HepG2 (cell line): ENCODE data around the gene SEMA3E. TPM values are rescaled to one million over a fixed set of nuclear protein-coding genes. Genes with fewer than 3 reads are reported as not detected.

ENCODE experiments used
- ATAC-seq: fragments of 200-7000 bp; cut with Tn5 transposase; 3 replicates; pipeline ENCODE4 v1.9.1; 2020; ENCODE audit warnings: mild to moderate bottlenecking, moderate library complexity
- BruUV-seq: library from RNA; stranded (reverse); fragments of 400-500 nt; replicated peaks from 2 replicates; lab custom pipeline; 2021; lab: Mats Ljungman, UMichigan
- CTCF ChIA-PET: fragments of 300-600 bp; formaldehyde crosslinking; extraction: SDS; loops from one replicate; lab custom pipeline; 2021; ENCODE audit warnings: low total read pairs, inconsistent platforms, low intra/inter-chr PET ratio; lab: Yijun Ruan, JAX
- POLR2A ChIA-PET: fragments of 350-600 bp; sonication (Branson Sonifier 250); formaldehyde crosslinking; loops from one replicate; lab custom pipeline; 2020; ENCODE audit warnings: antibody characterized with exemption, inconsistent platforms; lab: Yijun Ruan, JAX
- DNase-seq: peaks from one replicate; pipeline ENCODE4 v3.0.0-alpha.2; 2015; ENCODE audit warnings: low spot score
- FAIRE-seq: peaks from 3 replicates; lab custom pipeline; 2011; peaks lifted over from hg19 to GRCh38; lab: Jason Lieb, UNC
- H2AFZ ChIP-seq: one replicate; pipeline ENCODE4 v1.6.1; 2011; ENCODE audit warnings: low read length, inconsistent platforms
- H3K27ac ChIP-seq: fragments of 300-600 bp; 3 replicates; pipeline ENCODE4 v1.8.0; 2011; ENCODE audit warnings: mixed run types, mild to moderate bottlenecking, mixed read lengths, low read length, inconsistent platforms; ENCODE audit not compliant: insufficient read depth; ENCODE audit errors: extremely low read length
- H3K27me3 ChIP-seq, 2 experiments: fragments of 200-600 bp in 1 of 2; 2 replicates in 1 of 2; 3 replicates in 1 of 2; pipeline versions ENCODE4 v1.6.0 to v1.8.0; 2011; ENCODE audit warnings: low read length in 2 of 2, mild to moderate bottlenecking in 2 of 2, moderate library complexity in 2 of 2, inconsistent platforms in 1 of 2; ENCODE audit not compliant: insufficient read depth in 2 of 2, control insufficient read depth in 1 of 2
- H3K36me3 ChIP-seq, 2 experiments: fragments of 200-600 bp in 1 of 2; replicated peaks in 1 of 2; 2 replicates in 1 of 2; 3 replicates in 1 of 2; pipeline versions ENCODE4 v1.5.1 to v1.8.0; 2011; ENCODE audit warnings: low read length in 2 of 2, inconsistent platforms in 1 of 2; ENCODE audit not compliant: insufficient read depth in 2 of 2, control insufficient read depth in 1 of 2
- H3K4me1 ChIP-seq: 2 replicates; pipeline ENCODE4 v1.5.1; 2012; ENCODE audit warnings: low read length, inconsistent platforms; ENCODE audit not compliant: insufficient read depth
- H3K4me2 ChIP-seq: 2 replicates; pipeline ENCODE4 v1.6.0; 2011; ENCODE audit warnings: low read depth, low read length, inconsistent platforms
- H3K4me3 ChIP-seq, 3 experiments: fragments of 200-600 bp in 1 of 3; sonication (generic), shearing (Covaris generic) in 1 of 3; replicated peaks in 1 of 3; 2 replicates each; pipeline ENCODE4 v1.5.1; 2011 to 2016; ENCODE audit warnings: low read length in 3 of 3, inconsistent platforms in 2 of 3, low read depth in 2 of 3, mild to moderate bottlenecking in 2 of 3, control low read depth in 1 of 3, mixed read lengths in 1 of 3; ENCODE audit not compliant: insufficient read depth in 1 of 3
- H3K79me2 ChIP-seq: one replicate; pipeline ENCODE4 v1.6.1; 2011; ENCODE audit warnings: low read length, inconsistent platforms; ENCODE audit not compliant: insufficient read depth
- H3K9ac ChIP-seq: 2 replicates; pipeline ENCODE4 v1.6.0; 2011; ENCODE audit warnings: mild to moderate bottlenecking, low read depth, low read length, inconsistent platforms; ENCODE audit not compliant: insufficient read depth
- H3K9me3 ChIP-seq: 2 replicates; pipeline ENCODE4 v1.5.1; 2012; ENCODE audit warnings: mild to moderate bottlenecking, low read length
- H4K20me1 ChIP-seq: 2 replicates; pipeline ENCODE4 v1.6.0; 2011; ENCODE audit warnings: inconsistent platforms, mild to moderate bottlenecking, low read length, moderate library complexity; ENCODE audit not compliant: insufficient read depth
- FOXK2 ChIP-seq: fragments of 450-650 bp; IDR thresholded peaks from 2 replicates; pipeline ENCODE4 v1.6.1; 2016
- HBP1 ChIP-seq: IDR thresholded peaks from 2 replicates; pipeline ENCODE4 v1.6.1; 2016; ENCODE audit warnings: low read depth, control low read depth
- HNF4G ChIP-seq, 2 experiments: sonication (generic) in 1 of 2; formaldehyde crosslinking in 1 of 2; IDR thresholded peaks; 2 replicates each; pipeline versions ENCODE4 v1.4.0 to v1.6.1; 2011 to 2020; ENCODE audit warnings: borderline replicate concordance in 2 of 2, low read depth in 2 of 2, mild to moderate bottlenecking in 2 of 2, low read length in 1 of 2, missing genetic modification reagents in 1 of 2, moderate library complexity in 1 of 2
- ISX ChIP-seq: sonication (generic); formaldehyde crosslinking; conservative IDR thresholded peaks from 2 replicates; pipeline ENCODE4 v1.5.0; 2020; ENCODE audit warnings: missing genetic modification reagents
- PBX2 ChIP-seq: IDR thresholded peaks from 2 replicates; pipeline ENCODE4 v1.6.1; 2016; ENCODE audit warnings: control low read depth
- RCOR2 ChIP-seq: IDR thresholded peaks from 2 replicates; pipeline ENCODE4 v1.6.1; 2016; ENCODE audit warnings: missing biosample characterization, missing genetic modification reagents
- YY1 ChIP-seq: IDR thresholded peaks from 2 replicates; pipeline ENCODE4 v1.6.1; 2011; ENCODE audit warnings: low read length, low read depth, moderate library complexity, mild to moderate bottlenecking; ENCODE audit not compliant: insufficient read depth, insufficient replicate concordance
- ZHX2 ChIP-seq, 2 experiments: sonication (generic) in 1 of 2; formaldehyde crosslinking in 1 of 2; IDR thresholded peaks; 2 replicates each; pipeline versions ENCODE4 v1.6.1 to v1.9.0; 2014 to 2022; ENCODE audit warnings: antibody characterized with exemption in 1 of 2, borderline replicate concordance in 1 of 2, inconsistent platforms in 1 of 2, low read depth in 1 of 2, missing genetic modification reagents in 1 of 2
- ZNF317 ChIP-seq: sonication (generic); formaldehyde crosslinking; IDR thresholded peaks from 2 replicates; pipeline ENCODE4 v1.5.0; 2020; ENCODE audit warnings: mild to moderate bottlenecking, missing genetic modification reagents
- ZNF562 ChIP-seq: sonication (generic); formaldehyde crosslinking; IDR thresholded peaks from 2 replicates; pipeline ENCODE4 v1.8.0; 2022; ENCODE audit warnings: missing genetic modification reagents, borderline replicate concordance
- ZNF597 ChIP-seq: sonication (generic); formaldehyde crosslinking; IDR thresholded peaks from 2 replicates; pipeline ENCODE4 v1.5.0; 2020; ENCODE audit warnings: missing genetic modification reagents
- ZNF749 ChIP-seq: sonication (generic); formaldehyde crosslinking; IDR thresholded peaks from 2 replicates; pipeline ENCODE4 v1.8.0; 2022; ENCODE audit warnings: mild to moderate bottlenecking, missing genetic modification reagents, moderate library complexity, borderline replicate concordance
- ZSCAN12 ChIP-seq: sonication (generic); formaldehyde crosslinking; IDR thresholded peaks from 2 replicates; pipeline ENCODE4 v1.9.0; 2021; ENCODE audit warnings: mild to moderate bottlenecking, missing genetic modification reagents
- WGBS: methylation state at CpG from one replicate; pipeline ENCODE4 v1.1.6; 2017; ENCODE audit warnings: low lambda C conversion rate; 5-methylcytosine and 5-hydroxymethylcytosine counted together
- in situ Hi-C: cut with HindIII; loops from 2 replicates; pipeline ENCODE4 v1.10.0; 2017; ENCODE audit warnings: low pct_unique_long_range_greater_than_20kb; ENCODE audit not compliant: extremely low pct_ligation_motif_present
- intact Hi-C: fragments of 100-400 bp; cut with micrococcal nuclease; formaldehyde crosslinking; loops from one replicate; pipeline ENCODE4 v1.10.0; 2022; ENCODE audit not compliant: unreplicated experiment
- polyA plus RNA-seq, 8 experiments: library from polyadenylated mRNA; depleted of rRNA in 3 of 8; stranded (reverse) in 7 of 8; unstranded in 1 of 8; fragments of >200 nt; fragmentation: Illumina TruSeq in 4 of 8; extraction: Trizol in 4 of 8; gene quantifications; 2 replicates each; pipeline versions ENCODE4 v1.2.1 to v1.2.3, GENCODE V29; 2011 to 2016; ENCODE audit warnings: low read depth in 4 of 8, missing spikeins in 1 of 8, mixed read lengths in 1 of 8; ENCODE audit not compliant: insufficient read depth in 1 of 8
- total RNA-seq, 5 experiments: library from RNA; depleted of rRNA; stranded (reverse); fragments of >200 nt; fragmentation: Illumina TruSeq; extraction: Trizol; gene quantifications; 2 replicates each; pipeline ENCODE4 v1.2.3, GENCODE V29; 2016; ENCODE audit warnings: low read depth in 1 of 5
- TF ChIP-seq, protein P1 (sequence below): sonication (generic); formaldehyde crosslinking; IDR thresholded peaks from 2 replicates; pipeline ENCODE4 v1.4.0; 2020; ENCODE audit warnings: mild to moderate bottlenecking, missing genetic modification reagents

Gene SEMA3E
- total and polyA plus RNA-seq, 2 of the 13 experiments (the other 11 are each of a cell fraction or from before 2014, with no cell fraction given) = not detected

DNA sequence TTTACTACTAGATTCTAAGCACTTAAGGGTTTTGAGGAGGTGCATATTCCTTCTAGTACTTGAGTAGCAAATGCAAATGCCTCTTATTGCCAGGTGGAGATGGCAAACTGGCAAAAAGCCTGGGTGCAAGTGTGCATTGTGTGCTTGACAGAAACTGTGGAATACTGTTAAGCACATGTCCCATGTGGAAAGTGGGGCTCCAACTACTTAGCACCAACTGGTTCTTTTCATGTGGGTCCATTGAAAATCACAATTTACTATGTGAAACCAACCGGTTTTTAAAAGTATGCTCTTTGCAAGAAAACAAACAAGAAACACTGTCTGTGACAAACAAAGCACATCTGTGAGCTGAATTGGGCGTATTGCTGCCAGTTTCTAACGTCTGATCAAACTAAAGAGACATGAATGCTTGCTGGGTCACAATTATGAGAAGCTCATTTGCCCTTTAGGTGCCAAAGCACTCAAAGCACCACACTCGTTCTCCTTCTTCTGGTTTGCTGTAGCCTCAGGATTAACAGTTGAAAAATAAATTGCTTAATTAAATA is 197.4 kb downstream of the SEMA3E start:
- 3% methylated on average over 4 of the region's 4 CpGs for WGBS
- DNase-seq (no peak), FAIRE-seq (no peak), ATAC-seq (no peak)
- H3K27me3 ChIP-seq = no peaks in the 10 kb centered on the region
- H3K4me3 ChIP-seq = no peak overlapping the region
- ChIA-PET POLR2A (no interaction called here), CTCF (no interaction called here)
- H3K9ac ChIP-seq = no peak overlapping the region
- no peaks in the 10 kb centered on the region for H4K20me1 ChIP-seq
- no peak overlapping the region for H2AFZ ChIP-seq
- no peak overlapping the region for H3K4me2 ChIP-seq
- no peaks in the 10 kb centered on the region for H3K9me3 ChIP-seq
- intact Hi-C loops (no loop called here), in situ Hi-C loops (no loop called here)
- H3K4me1 ChIP-seq = no peaks in the 10 kb centered on the region
- BruUV-seq = no TSS peak
- H3K36me3 ChIP-seq = no peaks in the 10 kb centered on the region
- no peak overlapping the region for H3K27ac ChIP-seq
- no peaks in the 10 kb centered on the region for H3K79me2 ChIP-seq
- TF ChIP-seq ZNF562 (CRISPR knock-in tag) = no peak
- TF ChIP-seq HNF4G (IDR thresholded peaks at IDR 0.05; ENCODE audit: borderline replicate concordance, low read depth, low read length) = no peak
- TF ChIP-seq HNF4G (CRISPR knock-in tag; IDR thresholded peaks at IDR 0.05; ENCODE audit: borderline replicate concordance, low read depth) = no peak
- TF ChIP-seq FOXK2 = no peak
- TF ChIP-seq, protein P1, sequence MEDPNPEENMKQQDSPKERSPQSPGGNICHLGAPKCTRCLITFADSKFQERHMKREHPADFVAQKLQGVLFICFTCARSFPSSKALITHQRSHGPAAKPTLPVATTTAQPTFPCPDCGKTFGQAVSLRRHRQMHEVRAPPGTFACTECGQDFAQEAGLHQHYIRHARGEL (CRISPR knock-in tag) = no peak
- TF ChIP-seq RCOR2 (CRISPR knock-in tag) = no peak
- TF ChIP-seq ISX (CRISPR knock-in tag) = no peak
- no peak for TF ChIP-seq ZNF597 (CRISPR knock-in tag)
- TF ChIP-seq HBP1 = no peak
- no peak for TF ChIP-seq ZNF749 (CRISPR knock-in tag)
- no peak for TF ChIP-seq ZHX2 (IDR thresholded peaks at IDR 0.05; ENCODE audit: low read depth)
- TF ChIP-seq ZHX2 (CRISPR knock-in tag; IDR thresholded peaks at IDR 0.05; ENCODE audit: borderline replicate concordance) = no peak
- TF ChIP-seq ZSCAN12 (CRISPR knock-in tag) = no peak
- no peak for TF ChIP-seq YY1
- no peak for TF ChIP-seq PBX2
- no peak for TF ChIP-seq ZNF317
